ENCODE results near the gene AGBL1.
"Not testable (repeated sequence)": the region's sequence is repeated elsewhere in the genome, so short reads cannot be mapped to it uniquely, and the experiment has no call there.

AGBL1 gene

DNA sequence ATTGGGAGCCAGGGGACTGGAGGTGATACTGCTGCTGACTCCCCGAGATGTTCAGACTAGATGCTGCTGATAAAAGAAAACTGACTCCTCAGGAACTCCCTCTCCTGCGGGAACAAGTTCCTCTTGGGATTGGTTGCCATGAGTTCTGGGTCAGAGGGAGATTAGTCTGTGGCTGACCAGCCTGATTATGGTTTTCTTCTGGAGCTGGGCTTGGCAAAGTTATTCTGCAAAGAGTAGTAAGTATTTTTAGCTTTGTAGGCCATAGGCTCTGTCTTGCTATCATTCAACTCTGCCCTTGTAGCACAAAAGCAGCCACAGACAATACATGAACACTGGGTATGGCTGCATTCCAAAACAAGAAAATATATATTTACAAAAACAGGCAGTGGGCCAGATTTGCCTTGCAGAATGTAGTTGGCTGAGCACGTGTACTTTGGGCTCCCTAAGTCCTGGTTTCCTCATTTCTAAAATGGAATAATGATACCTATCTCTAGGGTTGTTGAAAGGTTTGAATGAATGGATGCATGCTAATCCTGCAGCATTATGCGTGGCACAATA is 796.8 kb downstream of the AGBL1 start:
- Histone ChIP-seq H3K9me3 (ENCODE audit: control insufficient read depth, insufficient read depth, low read depth, low read length) (no peaks in the 10 kb centered on the region; the same call in 1 of the 2 replicates), H3K27ac (ENCODE audit: extremely low read depth, low read depth, low read length) (no peak overlapping the region), H3K4me3 (ENCODE audit: low read depth, low read length) (no peak overlapping the region), H3K4me1 (ENCODE audit: control insufficient read depth, insufficient read depth, low read length) (peaks cover 4% of the 10 kb centered on the region), H3K36me3 (ENCODE audit: control insufficient read depth in 2 of 2, insufficient read depth in 1 of 2, low read length in 2 of 2) (no peaks in the 10 kb centered on the region)
- ChIA-PET CTCF (interaction anchor here (0.5 to 1.6 kb wide), 11 partner anchors 16 to 1366 kb away, joined by 3 to 8 read pairs (median 3); no protein-coding TSS in a partner anchor), POLR2A (interaction anchor here (1.0 kb wide), 1 partner anchor 17 kb away, joined by 5 read pairs; no protein-coding TSS in a partner anchor)
- TF ChIP-seq BCL11A (tag by site-specific recombination; IDR thresholded peaks at IDR 0.05; ENCODE audit: low read depth) (no peak), ZNF544 (tag by site-specific recombination; IDR thresholded peaks at IDR 0.05) (no peak), KLF7 (tag by site-specific recombination; IDR thresholded peaks at IDR 0.05; ENCODE audit: borderline replicate concordance) (no peak), ZNF169 (tag by site-specific recombination; IDR thresholded peaks at IDR 0.05) (no peak), HOXD13 (CRISPR knock-in tag; IDR thresholded peaks at IDR 0.05; ENCODE audit: borderline replicate concordance) (no peak)
- TF ChIP-seq, protein P1, sequence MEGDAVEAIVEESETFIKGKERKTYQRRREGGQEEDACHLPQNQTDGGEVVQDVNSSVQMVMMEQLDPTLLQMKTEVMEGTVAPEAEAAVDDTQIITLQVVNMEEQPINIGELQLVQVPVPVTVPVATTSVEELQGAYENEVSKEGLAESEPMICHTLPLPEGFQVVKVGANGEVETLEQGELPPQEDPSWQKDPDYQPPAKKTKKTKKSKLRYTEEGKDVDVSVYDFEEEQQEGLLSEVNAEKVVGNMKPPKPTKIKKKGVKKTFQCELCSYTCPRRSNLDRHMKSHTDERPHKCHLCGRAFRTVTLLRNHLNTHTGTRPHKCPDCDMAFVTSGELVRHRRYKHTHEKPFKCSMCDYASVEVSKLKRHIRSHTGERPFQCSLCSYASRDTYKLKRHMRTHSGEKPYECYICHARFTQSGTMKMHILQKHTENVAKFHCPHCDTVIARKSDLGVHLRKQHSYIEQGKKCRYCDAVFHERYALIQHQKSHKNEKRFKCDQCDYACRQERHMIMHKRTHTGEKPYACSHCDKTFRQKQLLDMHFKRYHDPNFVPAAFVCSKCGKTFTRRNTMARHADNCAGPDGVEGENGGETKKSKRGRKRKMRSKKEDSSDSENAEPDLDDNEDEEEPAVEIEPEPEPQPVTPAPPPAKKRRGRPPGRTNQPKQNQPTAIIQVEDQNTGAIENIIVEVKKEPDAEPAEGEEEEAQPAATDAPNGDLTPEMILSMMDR (tag by site-specific recombination; IDR thresholded peaks at IDR 0.05): no peak

DNA sequence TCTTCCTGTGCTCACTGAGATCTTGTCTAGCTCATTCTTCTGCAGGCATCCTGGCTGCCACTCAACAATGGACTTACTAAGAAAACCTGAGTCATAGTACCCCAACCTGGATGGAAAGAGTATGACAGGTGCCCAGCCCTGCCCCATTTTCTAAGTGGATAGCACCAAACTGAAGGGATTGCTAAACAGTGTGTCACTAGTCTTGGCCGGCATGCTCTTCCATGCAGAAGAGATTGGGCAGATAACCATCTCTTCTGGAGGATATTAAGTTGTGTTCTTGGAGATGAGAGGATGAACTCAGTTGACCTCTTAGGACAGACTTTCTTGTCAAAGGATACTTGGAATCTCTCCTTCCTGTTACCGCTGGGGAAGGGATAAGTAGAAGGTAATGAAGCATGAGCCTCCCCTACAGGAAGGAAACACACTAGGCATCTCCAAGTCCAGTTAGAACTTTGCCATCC is 797.5 kb downstream of the AGBL1 start:
- POLR2A ChIA-PET: interaction anchor here (1.0 kb wide), 1 partner anchor 16 kb away, joined by 5 read pairs; no protein-coding TSS in a partner anchor
- H3K4me3 ChIP-seq (ENCODE audit: low read depth, low read length): no peak overlapping the region
- TF ChIP-seq ZNF341 (tag by site-specific recombination; IDR thresholded peaks at IDR 0.05; ENCODE audit: low read depth): no peak
- no peak for TF ChIP-seq ZNF202 (tag by site-specific recombination; IDR thresholded peaks at IDR 0.05; ENCODE audit: borderline replicate concordance)
- no peak for TF ChIP-seq ZNF658 (tag by site-specific recombination; IDR thresholded peaks at IDR 0.05)
- no peak for TF ChIP-seq ZSCAN23 (tag by site-specific recombination; IDR thresholded peaks at IDR 0.05)
- TF ChIP-seq ZNF830 (tag by site-specific recombination; IDR thresholded peaks at IDR 0.05; ENCODE audit: low read depth): no peak
- TF ChIP-seq ZNF354C (tag by site-specific recombination; IDR thresholded peaks at IDR 0.05; ENCODE audit: borderline replicate concordance, low read depth): no peak
- TF ChIP-seq GFI1B (tag by site-specific recombination; IDR thresholded peaks at IDR 0.05): no peak
- no peak for TF ChIP-seq ZNF248 (tag by site-specific recombination; IDR thresholded peaks at IDR 0.05)
- TF ChIP-seq ZBTB17 (tag by site-specific recombination; IDR thresholded peaks at IDR 0.05): no peak
- TF ChIP-seq HOXC10 (CRISPR knock-in tag; IDR thresholded peaks at IDR 0.05): no peak
- TF ChIP-seq ZNF623 (tag by site-specific recombination; IDR thresholded peaks at IDR 0.05): no peak
- no peak for TF ChIP-seq ZNF585B (tag by site-specific recombination; IDR thresholded peaks at IDR 0.05)
- no peak for TF ChIP-seq ZNF501 (tag by site-specific recombination; IDR thresholded peaks at IDR 0.05)
- TF ChIP-seq ZNF629 (tag by site-specific recombination; IDR thresholded peaks at IDR 0.05): no peak
- TF ChIP-seq, protein P2, sequence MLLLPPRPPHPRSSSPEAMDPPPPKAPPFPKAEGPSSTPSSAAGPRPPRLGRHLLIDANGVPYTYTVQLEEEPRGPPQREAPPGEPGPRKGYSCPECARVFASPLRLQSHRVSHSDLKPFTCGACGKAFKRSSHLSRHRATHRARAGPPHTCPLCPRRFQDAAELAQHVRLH (tag by site-specific recombination; IDR thresholded peaks at IDR 0.05): no peak
- H3K4me1 ChIP-seq (ENCODE audit: control insufficient read depth, insufficient read depth, low read length): peaks cover 4% of the 10 kb centered on the region
- CTCF ChIA-PET: interaction anchor here (0.6 to 1.6 kb wide), 18 partner anchors 10 to 1365 kb away, joined by 3 to 8 read pairs (median 3); no protein-coding TSS in a partner anchor
- no peaks in the 10 kb centered on the region for H3K36me3 ChIP-seq (ENCODE audit: control insufficient read depth in 2 of 2, insufficient read depth in 1 of 2, low read length in 2 of 2)
- no peak overlapping the region for H3K27ac ChIP-seq (ENCODE audit: extremely low read depth, low read depth, low read length)
- H3K9me3 ChIP-seq (ENCODE audit: control insufficient read depth, insufficient read depth, low read depth, low read length): no peaks in the 10 kb centered on the region

DNA sequence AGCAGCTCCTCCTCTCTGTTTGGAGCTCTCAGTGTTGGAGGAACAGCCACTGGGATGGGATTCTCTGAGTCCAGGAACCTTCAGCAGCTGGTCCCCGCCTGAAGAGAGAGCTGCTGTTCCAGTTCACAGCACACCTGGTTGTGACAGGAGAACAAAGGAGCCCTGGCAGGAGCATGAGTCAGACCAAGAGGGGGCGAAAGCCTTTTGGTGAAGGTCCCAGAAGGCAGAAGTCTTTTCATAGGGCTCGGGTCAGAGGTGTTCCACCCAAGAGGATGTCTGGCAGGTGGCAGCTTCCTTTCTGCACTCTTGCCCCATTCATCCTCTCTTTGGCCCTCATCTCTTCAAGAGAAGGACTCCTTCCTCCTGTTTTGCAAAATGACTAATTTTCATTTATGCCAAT is 799.2 kb downstream of the AGBL1 start:
- CTCF ChIA-PET: interaction anchor here (0.6 to 1.4 kb wide), 8 partner anchors 9 to 1038 kb away, joined by 3 to 7 read pairs (median 3); no protein-coding TSS in a partner anchor

More for the DNA sequence above, 799.2 kb downstream of the AGBL1 start:
- H3K27ac ChIP-seq (ENCODE audit: extremely low read depth, low read depth, low read length); H3K9me3 ChIP-seq (ENCODE audit: control insufficient read depth, insufficient read depth, low read depth, low read length); POLR2A ChIA-PET; H3K4me3 ChIP-seq (ENCODE audit: low read depth, low read length); H3K4me1 ChIP-seq (ENCODE audit: control insufficient read depth, insufficient read depth, low read length); H3K36me3 ChIP-seq (ENCODE audit: control insufficient read depth in 2 of 2, insufficient read depth in 1 of 2, low read length in 2 of 2): not testable (repeated sequence)
